AG08396 (cell line): Measurements from ENCODE around the gene ST6GALNAC6.
A peak's percentile ranks its signal among the peaks of the same experiment; 100 is the strongest.

Source experiments
- DNase-seq: peaks from one replicate; pipeline ENCODE4 v3.0.0; 2012; ENCODE audit warnings: low spot score, mixed read lengths

Gene ST6GALNAC6

DNA sequence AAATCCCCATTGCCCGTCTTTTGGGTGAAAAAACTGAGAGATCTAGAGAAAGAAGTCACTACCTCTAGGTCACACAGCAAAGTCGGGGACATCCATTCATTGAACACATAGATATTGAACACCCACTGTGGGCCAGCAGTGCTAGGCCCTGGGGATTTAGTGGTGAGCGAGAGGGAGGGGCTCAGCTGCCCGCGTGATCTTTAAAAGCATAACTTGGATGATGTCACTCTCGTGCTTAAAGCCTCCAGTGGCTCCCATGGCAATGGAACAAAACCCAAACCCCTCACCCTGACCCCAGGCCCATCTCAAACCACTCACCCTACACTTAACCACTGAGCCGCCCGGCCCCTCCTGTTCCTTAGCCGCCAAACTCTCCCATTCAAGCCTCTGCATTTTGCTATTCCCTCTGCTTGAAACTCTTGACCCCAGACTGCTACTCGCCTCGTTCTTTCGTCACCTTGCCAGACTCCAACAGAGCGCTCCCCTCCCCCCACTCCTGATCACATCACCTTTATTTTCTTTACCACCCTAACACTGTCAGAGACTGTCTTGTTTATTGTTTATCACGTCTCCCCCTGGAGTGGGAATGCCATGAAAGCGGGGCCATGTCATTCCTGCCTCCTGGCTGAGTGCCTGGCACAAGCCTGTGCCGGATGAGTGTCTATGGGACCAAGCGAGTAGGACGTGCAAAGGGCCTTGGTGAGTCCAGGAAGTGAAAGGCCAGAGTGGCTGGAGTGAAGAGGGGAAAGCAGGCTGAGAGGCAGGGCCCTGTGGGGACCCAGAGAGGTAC lies 31.9 kb upstream of the ST6GALNAC6 start:
- peak; percentile 67 for DNase-seq

DNA sequence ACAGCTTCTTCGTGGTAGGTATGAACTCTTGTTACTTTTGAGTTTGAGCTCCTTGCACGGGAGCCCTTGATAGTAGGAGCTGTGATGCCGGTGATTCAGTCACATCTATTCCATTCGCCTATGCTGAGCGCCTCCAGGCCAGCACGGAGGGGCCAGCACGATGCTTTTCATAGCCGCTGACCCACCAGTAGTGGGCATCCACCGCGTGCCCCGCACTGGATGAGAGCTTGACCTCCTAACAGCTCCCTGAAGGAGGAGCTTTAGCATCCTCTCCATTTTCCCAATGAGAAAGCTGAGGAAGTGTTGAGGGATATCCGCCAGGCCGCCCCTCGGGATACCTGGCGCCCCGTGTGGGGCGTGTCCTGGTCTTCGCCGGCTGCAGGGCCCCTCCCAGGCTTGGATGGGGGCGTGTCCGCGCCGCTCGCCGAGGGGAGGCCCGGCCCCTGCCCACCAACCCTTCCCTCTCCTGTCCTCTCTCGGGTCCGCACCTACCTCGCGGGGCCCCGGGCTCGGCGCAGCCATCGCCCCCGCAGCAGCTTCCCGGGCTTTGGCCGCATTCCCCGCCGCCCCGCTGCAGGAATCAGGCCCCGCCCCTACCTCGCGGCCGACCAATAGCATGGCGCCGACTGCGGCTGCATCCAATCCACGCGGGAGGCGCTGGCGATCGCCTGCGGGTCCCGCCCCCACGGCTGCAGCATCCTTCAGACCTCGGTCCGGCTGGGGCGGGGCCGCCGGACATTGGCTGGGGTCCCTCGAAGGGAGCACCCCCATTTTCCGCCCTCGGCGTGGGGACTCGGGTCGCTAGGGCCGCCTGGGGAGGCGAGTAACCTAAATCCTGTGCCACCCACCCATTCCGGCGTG lies 31.1 kb upstream of the ST6GALNAC6 start, which contains the start of gene PIP5KL1:
Gene PIP5KL1 (minus strand): TSS at position 547 of the 861 bp plus-strand sequence. CDS start 25 bp downstream, at position 522.
- DNase-seq = peak; percentile 98

GRCh38 chr9:127929625-127929979 lies 30.2 kb upstream of the ST6GALNAC6 start:
- no peak for DNase-seq

DNA sequence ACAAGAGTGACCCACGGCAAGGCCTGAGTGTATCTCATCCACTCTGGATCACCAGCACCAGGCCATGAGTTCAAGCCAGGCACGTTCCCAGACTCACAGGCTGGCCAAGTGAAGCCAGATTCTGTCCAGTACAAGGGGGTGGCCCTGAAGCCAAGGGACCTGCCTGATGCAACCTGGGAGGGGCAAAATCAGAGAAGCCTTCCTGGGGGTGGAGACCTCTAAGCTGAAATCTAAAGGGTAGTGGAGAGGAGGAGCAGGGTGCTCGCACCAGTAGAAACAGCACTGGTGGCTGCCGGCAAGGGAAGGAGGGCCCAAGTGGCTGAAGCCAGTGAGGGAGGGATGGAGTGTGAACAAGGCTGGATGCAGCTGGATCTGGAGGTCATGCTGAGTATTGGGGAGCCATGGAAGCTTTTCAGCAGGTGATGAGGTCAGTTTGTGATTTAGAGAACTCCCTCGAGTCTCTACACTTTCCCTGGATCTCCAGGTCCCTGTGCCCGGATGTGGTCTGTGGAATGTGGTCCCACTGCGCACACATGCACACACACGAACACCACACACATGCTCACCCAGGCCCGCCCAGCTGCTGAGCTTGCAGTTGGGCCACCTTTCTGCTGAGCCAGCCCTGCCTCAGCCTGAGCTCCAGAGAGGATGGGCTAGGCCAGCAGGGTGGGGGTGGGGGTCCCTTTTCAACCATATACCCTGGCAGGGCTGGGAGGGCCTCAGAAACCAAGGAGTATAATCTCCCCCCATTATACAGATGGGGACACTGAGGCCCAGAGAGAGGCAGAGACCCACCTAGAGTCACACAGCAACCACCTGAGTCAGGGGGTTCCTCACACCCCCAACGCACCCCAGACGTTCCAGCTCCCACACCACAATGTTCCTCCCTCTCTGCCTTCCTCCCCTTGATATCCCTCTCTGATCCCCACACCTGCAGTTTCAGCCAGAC lies 29.5 kb upstream of the ST6GALNAC6 start:
- no peak for DNase-seq

GRCh38 chr9:127927988-127928675 lies 28.7 kb upstream of the ST6GALNAC6 start:
- DNase-seq = no peak

DNA sequence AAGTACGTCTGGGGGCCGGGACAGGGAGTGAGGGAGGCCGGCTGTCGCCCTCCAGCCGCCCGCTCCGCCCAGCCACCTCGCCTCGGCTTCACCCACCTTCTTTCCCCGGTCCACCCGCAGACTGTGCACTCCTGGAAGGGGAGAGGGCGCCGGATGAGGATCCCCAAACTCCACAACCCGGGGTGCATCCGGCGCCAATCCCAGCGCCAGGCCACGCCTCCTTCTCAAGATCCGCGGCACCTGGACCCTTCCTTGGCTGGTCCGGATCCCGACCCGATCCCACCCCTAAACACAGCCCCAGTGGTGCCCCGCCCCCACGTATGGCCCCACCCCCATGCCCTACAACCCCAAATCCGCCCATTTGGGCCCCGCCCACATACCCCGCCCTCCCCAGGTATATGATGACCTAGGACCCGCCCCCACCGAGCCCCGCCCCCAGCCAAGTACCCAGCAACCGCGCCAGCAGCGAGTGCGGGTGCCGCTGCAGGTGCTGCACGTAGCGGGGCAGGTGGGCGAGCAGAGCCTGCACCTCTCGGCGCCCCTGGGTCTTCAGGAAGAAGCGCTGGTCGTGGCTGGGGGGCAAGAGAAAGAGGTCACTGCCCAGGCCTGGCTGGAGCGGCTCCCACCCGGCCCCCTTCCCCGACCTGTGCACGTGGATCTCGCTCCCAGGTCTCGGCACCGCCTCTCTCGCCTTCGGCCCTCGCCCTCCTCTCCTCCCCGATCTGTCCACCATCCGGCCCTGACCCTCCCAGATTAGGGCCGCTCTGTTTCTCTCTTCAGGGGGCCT lies 28.0 kb upstream of the ST6GALNAC6 start:
- no peak for DNase-seq

DNA sequence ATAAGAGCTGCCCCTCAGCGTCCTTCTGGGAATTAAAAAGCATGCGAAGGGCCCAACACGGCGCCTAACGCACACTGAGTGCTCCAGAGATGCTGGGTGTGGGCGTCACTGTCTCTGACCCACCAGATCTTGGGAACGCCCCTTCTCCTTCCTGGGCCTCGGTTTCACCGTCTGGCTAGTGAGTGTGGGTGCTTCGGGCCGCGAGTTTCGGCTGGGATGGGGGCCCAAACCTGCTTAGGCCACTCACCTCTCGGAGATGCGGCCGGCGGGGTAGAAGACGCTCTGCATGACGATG lies 27.4 kb upstream of the ST6GALNAC6 start:
- DNase-seq = no peak

DNA sequence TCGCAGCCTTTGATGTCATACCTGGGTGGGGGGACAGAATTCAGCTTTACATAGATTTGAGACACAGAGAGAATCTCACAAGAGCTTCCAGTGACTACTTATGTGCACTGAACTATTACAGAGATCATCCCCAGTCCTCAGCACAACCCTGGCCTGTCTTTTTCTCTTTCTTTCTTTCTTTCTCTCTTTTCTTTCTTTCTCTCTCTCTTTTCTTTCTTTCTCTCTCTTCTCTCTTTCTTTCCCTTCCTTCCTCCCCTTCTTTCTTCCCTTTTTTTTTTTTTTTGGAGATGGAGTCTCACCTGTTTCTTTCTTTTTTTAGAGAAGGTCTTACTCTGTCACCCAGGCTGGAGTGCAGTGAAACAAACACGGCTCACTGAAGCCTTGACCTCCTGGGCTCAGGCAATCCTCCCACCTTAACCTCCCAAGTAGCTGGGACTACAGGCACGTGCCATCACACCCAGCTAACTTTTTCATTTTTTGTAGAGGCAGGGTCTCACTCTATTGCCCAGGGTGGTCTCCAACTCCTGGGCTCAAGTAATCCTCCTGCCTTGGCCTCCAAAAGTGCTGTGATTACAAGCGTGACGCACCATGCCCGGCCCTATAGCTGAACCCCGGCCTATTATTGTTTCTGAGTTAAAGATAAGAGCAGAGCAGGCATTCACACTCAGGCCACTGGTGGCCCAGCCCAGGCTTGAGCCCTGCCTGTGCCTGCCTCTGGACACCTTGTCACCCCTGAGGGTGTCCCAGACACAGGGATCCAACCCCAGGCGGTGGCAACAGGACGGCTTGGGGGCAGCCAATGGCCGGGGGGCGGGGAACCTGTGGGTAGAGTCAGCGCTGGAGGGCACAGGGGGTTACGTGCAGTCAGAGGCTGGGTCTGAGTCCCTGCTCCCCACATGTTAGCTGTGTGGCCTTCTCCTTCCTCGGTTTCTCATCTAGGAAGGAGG lies 26.8 kb upstream of the ST6GALNAC6 start:
- no peak for DNase-seq

GRCh38 chr9:127924736-127925444 lies 25.5 kb upstream of the ST6GALNAC6 start:
- DNase-seq = no peak

DNA sequence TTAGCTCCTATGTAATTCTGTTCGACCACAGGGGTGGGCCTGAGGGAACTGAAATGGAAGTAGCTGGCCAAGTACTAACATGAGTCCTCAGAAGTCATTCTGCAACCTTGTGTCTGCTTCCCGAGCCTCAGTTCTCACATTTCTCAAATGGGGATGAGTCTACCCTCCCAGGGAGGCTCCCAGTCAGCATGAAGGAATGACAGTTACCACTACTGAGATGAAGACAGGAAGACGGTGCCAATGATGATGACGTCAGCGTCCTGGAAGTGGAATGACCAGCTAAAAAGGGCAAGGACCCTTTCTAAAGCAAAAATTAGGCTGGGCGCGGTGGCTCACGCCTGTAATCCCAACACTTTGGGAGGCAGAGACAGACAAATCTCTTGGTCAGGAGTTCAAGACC lies 24.4 kb upstream of the ST6GALNAC6 start:
- DNase-seq = peak; percentile 91

GRCh38 chr9:127923046-127923445 lies 23.6 kb upstream of the ST6GALNAC6 start:
- peak; percentile 47 for DNase-seq

DNA sequence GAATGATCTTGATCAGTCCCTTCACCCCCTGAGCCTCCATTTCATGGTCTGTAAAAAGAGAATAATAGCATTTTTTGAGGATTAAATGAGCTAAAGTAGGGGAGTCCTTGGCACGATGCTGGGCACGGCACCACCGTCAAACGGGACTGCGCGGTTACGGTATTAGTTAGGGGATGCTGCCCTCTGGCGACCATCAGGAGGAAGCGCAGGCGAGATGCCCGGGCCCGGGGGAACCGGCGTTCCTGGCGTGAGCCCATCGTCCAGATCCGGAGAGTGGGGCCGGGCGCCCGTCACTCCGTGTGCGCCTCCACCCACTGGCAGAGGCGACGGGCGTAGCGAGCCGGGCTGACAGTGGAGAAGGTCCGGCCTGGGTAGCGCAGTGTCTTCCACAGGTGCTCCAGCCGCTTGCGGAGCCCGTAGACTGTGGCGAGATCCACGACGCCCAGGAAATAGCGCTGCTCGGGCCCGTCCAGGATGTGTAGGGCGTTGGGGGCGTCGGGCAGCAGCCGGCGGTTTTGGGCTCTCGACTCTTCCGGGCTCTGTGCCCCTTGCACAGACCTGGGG lies 22.2 kb upstream of the ST6GALNAC6 start:
- DNase-seq = peak; percentile 83

DNA sequence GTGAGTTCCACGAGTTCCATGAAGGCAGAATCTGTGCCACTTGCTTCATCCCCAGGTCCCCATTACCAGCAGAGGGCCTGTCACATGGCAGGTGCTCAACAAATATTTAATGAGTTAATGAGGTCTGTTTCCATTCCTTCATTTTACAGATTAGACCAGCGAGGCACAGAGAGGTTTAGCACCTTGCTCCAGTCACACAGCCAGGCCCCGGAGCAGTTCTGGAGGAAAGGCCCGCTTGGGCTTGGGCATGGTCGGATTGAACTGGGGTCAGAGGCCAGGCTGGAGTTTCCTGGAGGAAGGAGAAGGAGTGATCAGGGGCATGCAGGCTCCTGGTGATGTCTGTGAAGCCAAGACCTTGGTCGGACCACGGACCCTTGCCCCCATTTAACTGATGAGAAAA lies 21.4 kb upstream of the ST6GALNAC6 start:
- no peak for DNase-seq

DNA sequence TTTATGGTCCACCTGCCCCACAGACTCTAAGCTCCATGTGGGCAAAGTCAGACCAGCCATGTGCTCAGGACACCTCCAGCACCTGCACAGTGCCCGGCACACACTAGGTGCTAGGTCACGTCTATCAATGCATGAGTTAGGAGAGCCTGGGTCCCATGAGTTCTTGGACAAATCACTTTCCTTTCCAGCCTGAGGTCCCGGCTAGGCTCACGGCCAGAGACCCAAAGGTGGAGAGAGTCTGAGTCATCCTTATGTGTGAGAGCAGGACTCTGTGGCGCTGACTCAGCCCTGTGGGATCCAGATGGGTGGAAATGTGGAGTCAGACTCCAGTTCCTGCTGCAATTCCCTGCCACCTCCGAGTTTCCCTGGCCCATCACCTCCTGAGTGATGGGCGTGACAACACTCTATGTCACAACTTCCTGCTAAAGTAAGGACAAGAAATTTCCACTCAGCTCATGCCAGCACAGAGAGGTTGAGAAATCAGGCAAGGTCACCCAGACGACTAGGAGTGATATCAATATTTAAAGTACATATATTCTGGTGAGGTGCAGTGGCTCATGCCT lies 19.9 kb upstream of the ST6GALNAC6 start:
- DNase-seq = peak; percentile 93

GRCh38 chr9:127918183-127919107 lies 19.0 kb upstream of the ST6GALNAC6 start:
- DNase-seq = no peak

DNA sequence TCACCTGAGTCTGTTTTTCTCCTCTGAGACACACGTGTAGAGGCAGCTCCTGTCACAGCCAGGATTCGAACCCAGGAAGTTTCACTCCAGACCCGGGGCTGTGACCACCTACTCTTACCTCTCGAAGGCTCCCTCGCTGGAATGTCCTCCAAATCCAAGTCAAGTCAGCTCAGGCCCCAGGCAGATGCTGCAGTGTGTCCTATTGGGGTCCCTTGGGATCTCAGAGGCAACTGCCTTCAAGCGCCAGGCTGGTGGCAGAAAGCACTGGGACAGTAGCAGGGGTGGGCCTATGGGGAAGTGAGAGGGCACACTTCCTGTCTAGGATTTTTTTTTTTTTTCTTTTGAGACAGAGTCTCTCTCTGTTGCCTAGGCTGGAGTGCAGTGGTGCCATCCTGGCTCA lies 18.2 kb upstream of the ST6GALNAC6 start:
- DNase-seq = no peak
